Ovary (tissue), 1 donor: ENCODE measurements around the gene P4HA1.

Source experiments
- EP300 ChIP-seq: sonication (generic); formaldehyde crosslinking; IDR thresholded peaks from one replicate; pipeline ENCODE4 v1.6.1; 2017; ENCODE audit warnings: antibody characterized with exemption
- POLR2A ChIP-seq: fragments of 450-650 bp; IDR thresholded peaks from one replicate; pipeline ENCODE4 v1.6.1; 2017; ENCODE audit warnings: antibody characterized with exemption, mild to moderate bottlenecking, moderate library complexity

GRCh38 chr10:73065441-73065840 lies 31.2 kb downstream of the P4HA1 start:
- TF ChIP-seq POLR2A (no peak), EP300 (no peak)
